HG03457 (cell line): ENCODE results near the gene MBIP.
"Not testable (repeated sequence)": the region's sequence is repeated elsewhere in the genome, so short reads cannot be mapped to it uniquely, and the experiment has no call there.

Source experiments
- ATAC-seq: cut with Tn5 transposase; IDR thresholded peaks from one replicate; pipeline ENCODE4 v1.9.1; 2021; ENCODE audit warnings: moderate number of reproducible peaks; ENCODE audit not compliant: unreplicated experiment

The MBIP gene

GRCh38 chr14:36320200-36320896 is at the start of gene MBIP:
TSS of gene MBIP (minus strand) at chr14:36320637. CDS start at chr14:36320588, 49 bp downstream.
- peak; percentile 96 for ATAC-seq

GRCh38 chr14:36367985-36368774 is 47.7 kb upstream of the MBIP start:
- ATAC-seq = no peak

- no peak for ATAC-seq
Measured at GRCh38 chr14:36365766-36366165, 45.3 kb upstream of the MBIP start.

GRCh38 chr14:36363704-36364103 is 43.3 kb upstream of the MBIP start:
- no peak for ATAC-seq

- no peak for ATAC-seq
Measured at GRCh38 chr14:36362648-36363047, 42.2 kb upstream of the MBIP start.

- ATAC-seq = no peak
Measured at GRCh38 chr14:36361210-36361853, 40.9 kb upstream of the MBIP start.

GRCh38 chr14:36356862-36357261 is 36.4 kb upstream of the MBIP start:
- no peak for ATAC-seq

- no peak for ATAC-seq
Measured at GRCh38 chr14:36346052-36346451, 25.6 kb upstream of the MBIP start.

GRCh38 chr14:36344211-36344610 is 23.8 kb upstream of the MBIP start:
- ATAC-seq = no peak

GRCh38 chr14:36341811-36342210 is 21.4 kb upstream of the MBIP start:
- ATAC-seq = not testable (repeated sequence)

GRCh38 chr14:36340276-36340890 is 19.9 kb upstream of the MBIP start:
- no peak for ATAC-seq

- ATAC-seq = no peak
Measured at GRCh38 chr14:36339816-36340215, 19.4 kb upstream of the MBIP start.

GRCh38 chr14:36333119-36333518 is 12.7 kb upstream of the MBIP start:
- ATAC-seq = no peak

GRCh38 chr14:36327573-36327972 is 7.1 kb upstream of the MBIP start:
- ATAC-seq = not testable (repeated sequence)

- no peak for ATAC-seq
Measured at GRCh38 chr14:36325853-36326252, 5.4 kb upstream of the MBIP start.

- ATAC-seq = no peak
Measured at GRCh38 chr14:36324897-36325296, 4.5 kb upstream of the MBIP start.

GRCh38 chr14:36320897-36321381 is 502 bp upstream of the MBIP start:
- peak; percentile 25 for ATAC-seq

GRCh38 chr14:36319899-36320199 is 588 bp downstream of the MBIP start:
- no peak for ATAC-seq

GRCh38 chr14:36317650-36318049 is 2.8 kb downstream of the MBIP start:
- no peak for ATAC-seq

- no peak for ATAC-seq
Measured at GRCh38 chr14:36316131-36316530, 4.3 kb downstream of the MBIP start.

GRCh38 chr14:36315159-36315853 is 5.1 kb downstream of the MBIP start:
- ATAC-seq = peak; percentile 55
